ENCODE results near the gene MIS12. TPM values are rescaled to one million over a fixed set of nuclear protein-coding genes. Genes with fewer than 3 reads are reported as not detected.

The MIS12 gene
- total and polyA plus RNA-seq, 9 of the 15 experiments (the other 6 are each of a cell fraction or from before 2014, with no cell fraction given): 13.5 to 31.9 (median 25.5) TPM

- TF ChIP-seq ETS1 (conservative IDR thresholded peaks at IDR 0.05; ENCODE audit: control insufficient read depth, low read depth, low read length) (no peak), RFX7 (CRISPR knock-in tag; IDR thresholded peaks at IDR 0.05) (no peak), ZFP1 (CRISPR knock-in tag; IDR thresholded peaks at IDR 0.05) (no peak)
Observed at GRCh38 chr17:5516060-5516792, 29.9 kb downstream of the MIS12 start (continued).

GRCh38 chr17:5522476-5522875, 36.1 kb downstream of the MIS12 start:
- no peaks in the 10 kb centered on the region for H3K9me1 ChIP-seq (ENCODE audit: control insufficient read depth, insufficient read depth, low read length)
- in situ Hi-C loops (cut with MboI) (no loop called here), intact Hi-C loops (cut with micrococcal nuclease) (no loop called here)
- H3K36me3 ChIP-seq (ENCODE audit: control insufficient read depth, insufficient read depth, low read length): peaks cover 63% of the 10 kb centered on the region; the same call in 2 of the 3 replicates
- ChIA-PET CTCF (ENCODE audit: low intra/inter-chr PET ratio) (no interaction called here), POLR2A (no interaction called here)
- H3K79me2 ChIP-seq (ENCODE audit: control insufficient read depth, insufficient read depth, low read length): no peaks in the 10 kb centered on the region
- ATAC-seq (no peak), DNase-seq (ENCODE audit: extremely low read depth in 1 of 4, low spot score in 3 of 4) (no peak), FAIRE-seq (no peak)
- no peaks in the 10 kb centered on the region for H3K9me3 ChIP-seq (replicated peaks; ENCODE audit: control insufficient read depth, insufficient read depth, low read depth, low read length)
- H3K4me1 ChIP-seq (replicated peaks in 1 of 2; ENCODE audit: control insufficient read depth in 2 of 2, insufficient read depth in 2 of 2, low read length in 2 of 2): no peaks in the 10 kb centered on the region; a peak in 1 of 5 replicates
- H4K20me1 ChIP-seq (replicated peaks; ENCODE audit: control insufficient read depth, insufficient read depth, low read length): no peaks in the 10 kb centered on the region
- no peaks in the 10 kb centered on the region for H3K27me3 ChIP-seq (ENCODE audit: control insufficient read depth in 2 of 2, insufficient read depth in 2 of 2, low read length in 2 of 2)
- H3K9ac ChIP-seq (ENCODE audit: insufficient read depth in 1 of 2, low read depth in 2 of 2, low read length in 2 of 2): no peak overlapping the region
- no peak for TF ChIP-seq C11orf30 (IDR thresholded peaks at IDR 0.05; ENCODE audit: low read depth)
- TF ChIP-seq ZNF347 (CRISPR knock-in tag; IDR thresholded peaks at IDR 0.05; ENCODE audit: low read depth): no peak
- TF ChIP-seq THRB (CRISPR knock-in tag; conservative IDR thresholded peaks at IDR 0.05): no peak
- TF ChIP-seq ZNF589 (CRISPR knock-in tag; IDR thresholded peaks at IDR 0.05; ENCODE audit: low read depth): no peak
- no peak for TF ChIP-seq ZZZ3 (IDR thresholded peaks at IDR 0.05)
- no peak for TF ChIP-seq ZNF655 (CRISPR knock-in tag; IDR thresholded peaks at IDR 0.05)
- TF ChIP-seq FOS (IDR thresholded peaks at IDR 0.05; ENCODE audit: extremely low read depth, insufficient read length): no peak
- no peak overlapping the region for H3K4me3 ChIP-seq
- WGBS (ENCODE audit: insufficient coverage, low coverage, missing lambda C conversion rate): 100% methylated on average over 1 of the region's 1 CpG
- H2AFZ ChIP-seq (ENCODE audit: low read depth, low read length): no peak overlapping the region
- no peak overlapping the region for H3K27ac ChIP-seq (ENCODE audit: extremely low read depth, low read depth, low read length)
- no peak overlapping the region for H3K4me2 ChIP-seq (ENCODE audit: insufficient read depth, low read length)
- no TSS peak for BruUV-seq (replicated peaks)

Data from K562 (cell line).